Activated CD4-positive, CD25-positive, alpha-beta regulatory T cell treated with anti-CD3 and anti-CD28 coated beads, Interleukin-2, amount 50 U/mL, for 24 hours (primary cell): Measurements from ENCODE around the gene ARAP1.

ENCODE experiments used
- ATAC-seq, 2 donors: fragments of 150-1000 bp; cut with Tn5 transposase; one replicate each; pipeline ENCODE4 v1.10.0; 2021; ENCODE audit warnings: mild to moderate bottlenecking in 1 of 2, moderate library complexity in 1 of 2

Gene ARAP1

GRCh38 chr11:72741849-72742512 lies 10.2 kb downstream of the ARAP1 start:
- ATAC-seq: no peak

GRCh38 chr11:72741429-72741833 lies 10.8 kb downstream of the ARAP1 start:
- no peak for ATAC-seq

DNA sequence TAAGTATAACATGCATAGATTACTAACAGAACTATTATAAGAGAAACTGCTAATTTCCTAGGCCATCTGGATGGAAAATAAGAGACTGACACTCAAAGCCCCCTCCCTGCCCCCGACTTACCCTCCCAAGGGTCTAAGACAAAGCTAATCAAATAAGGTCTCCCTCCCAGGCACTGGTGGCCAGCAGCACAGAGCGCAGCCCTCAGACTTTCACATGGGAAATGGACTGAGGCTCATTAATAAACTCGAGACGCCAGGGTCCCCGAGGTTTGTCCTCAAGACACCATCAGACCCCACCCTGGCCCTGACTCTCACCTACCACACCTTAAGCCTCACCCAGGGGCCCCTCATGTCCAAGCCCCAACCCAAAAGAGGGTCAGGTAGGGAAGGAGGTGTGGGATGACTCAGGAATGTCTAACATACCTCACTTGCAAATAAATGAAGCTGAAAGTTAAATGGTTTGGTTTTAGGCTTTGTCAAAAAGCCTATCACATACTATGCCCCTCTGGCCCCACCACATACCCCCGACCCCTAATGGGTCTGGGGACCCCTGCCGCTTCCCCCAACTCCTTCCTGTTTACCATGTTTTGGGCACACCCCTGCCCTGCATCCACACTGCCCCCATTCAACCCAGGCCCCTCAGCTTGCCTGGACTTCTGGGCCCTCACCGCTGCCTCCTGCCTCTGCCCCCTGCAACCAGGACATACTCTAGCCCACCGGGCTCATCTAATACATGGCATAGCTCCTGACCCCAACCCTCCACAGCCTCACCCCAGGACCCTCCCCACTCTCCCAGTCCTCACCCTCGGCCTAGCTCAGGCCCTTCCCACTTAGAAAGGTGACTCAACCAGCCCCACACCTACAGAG lies 11.4 kb downstream of the ARAP1 start:
- no peak for ATAC-seq

DNA sequence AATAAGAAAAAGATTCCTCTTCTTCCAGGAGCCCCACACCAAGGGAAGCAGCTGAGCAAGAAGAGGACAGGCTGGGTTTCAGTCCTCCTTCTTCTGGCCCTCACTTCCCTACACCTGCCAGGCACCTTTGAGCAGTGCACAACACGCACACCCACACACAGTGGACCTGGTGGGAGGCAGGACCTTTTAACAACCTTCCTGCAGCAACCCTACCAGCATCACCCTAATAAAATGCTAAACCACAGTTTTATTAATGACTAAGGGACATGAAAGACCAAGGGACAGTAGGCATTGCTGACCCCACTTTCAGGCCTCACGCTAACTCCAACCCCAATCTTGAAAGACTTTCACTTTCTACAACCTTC lies 12.2 kb downstream of the ARAP1 start:
- ATAC-seq: no peak

DNA sequence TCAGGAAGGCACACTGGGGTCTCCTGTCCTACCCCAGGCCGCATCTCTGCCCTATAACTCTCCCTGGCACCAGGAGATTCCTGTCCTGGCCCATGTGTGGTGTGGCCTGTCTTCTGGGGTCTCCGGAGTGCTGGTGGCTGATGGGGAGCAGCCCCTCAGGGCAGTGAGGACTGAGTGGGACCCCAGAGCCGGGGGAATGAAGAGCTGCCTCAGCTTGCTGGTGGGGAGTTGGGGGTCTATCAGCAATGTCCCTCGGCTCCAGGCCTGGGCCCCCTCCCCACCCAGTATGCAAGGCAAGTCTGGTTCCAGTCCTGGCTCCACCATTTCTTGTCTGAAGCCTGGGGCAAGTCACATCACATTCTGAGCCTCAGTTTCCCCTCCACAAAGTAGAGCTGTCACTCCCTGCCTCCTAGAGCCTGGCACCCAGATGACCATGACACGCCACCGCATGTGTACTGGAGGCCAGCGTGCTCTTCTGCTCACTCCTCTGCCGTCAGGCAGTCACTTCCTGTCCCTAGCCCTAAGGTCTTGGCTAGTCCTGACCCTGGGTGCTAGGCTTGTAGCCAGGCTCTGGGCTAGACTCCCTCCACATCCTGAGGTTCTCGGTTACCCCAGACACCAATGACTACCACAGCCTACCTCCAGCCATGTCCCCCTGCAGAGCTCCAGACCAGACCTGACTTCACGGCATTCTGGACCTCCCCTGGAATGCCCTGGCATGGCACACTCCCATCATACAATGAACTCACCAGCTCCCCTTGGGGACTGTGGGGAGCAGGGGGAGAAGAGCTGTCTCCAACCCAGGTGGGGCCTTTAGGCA lies 12.8 kb downstream of the ARAP1 start:
- ATAC-seq: no peak

- no peak for ATAC-seq
Observed at GRCh38 chr11:72738199-72739141, 13.7 kb downstream of the ARAP1 start.

DNA sequence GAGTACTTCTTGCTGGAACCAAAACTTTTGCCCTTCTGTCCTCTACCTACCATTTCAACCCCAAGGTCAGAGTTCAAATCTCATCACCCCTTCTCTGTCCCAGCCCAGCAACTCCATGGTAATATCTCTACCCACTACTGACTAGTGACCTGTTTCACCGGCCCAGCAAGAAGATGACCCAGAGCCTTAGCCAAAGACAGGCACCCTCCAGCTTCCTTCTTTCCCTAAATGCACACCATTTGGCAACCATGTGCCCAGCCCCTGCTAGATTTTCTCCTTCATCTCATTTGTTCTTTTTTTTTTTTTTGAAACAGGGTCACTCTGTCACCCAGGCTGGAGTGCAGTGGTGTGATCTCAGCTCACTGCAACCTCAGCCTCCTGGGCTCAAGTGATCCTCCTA lies 14.9 kb downstream of the ARAP1 start:
- no peak for ATAC-seq

DNA sequence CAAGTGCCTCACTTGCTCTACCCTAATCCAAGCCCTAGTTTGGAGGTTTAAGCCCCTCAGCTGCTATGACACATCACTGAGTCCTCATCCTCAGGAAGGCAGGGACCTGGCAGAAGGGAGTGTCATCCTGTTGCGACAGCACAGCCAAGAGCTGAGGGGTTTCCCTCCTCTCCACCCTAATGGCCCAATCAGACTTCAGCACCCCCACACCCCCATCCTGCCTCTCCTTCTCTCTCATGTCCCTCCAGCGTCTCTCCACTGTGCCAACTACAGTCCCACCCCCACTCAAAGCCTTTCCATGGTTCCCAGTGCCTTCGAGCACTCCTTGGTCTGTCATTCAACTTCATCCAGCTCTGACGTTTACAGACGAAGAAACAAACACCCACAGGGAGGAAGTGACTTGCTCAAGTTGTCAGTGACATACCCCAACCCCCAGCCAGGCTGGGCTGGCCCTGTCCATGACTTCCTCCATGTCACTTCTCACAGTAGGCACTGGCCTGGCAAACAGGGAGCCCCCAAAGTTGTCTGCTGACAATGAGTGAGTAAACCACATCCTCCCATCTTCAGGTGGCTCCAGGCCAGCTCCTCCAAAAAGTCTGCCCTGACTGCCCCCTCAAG lies 15.6 kb downstream of the ARAP1 start:
- ATAC-seq: peak; percentile 82 to 86

DNA sequence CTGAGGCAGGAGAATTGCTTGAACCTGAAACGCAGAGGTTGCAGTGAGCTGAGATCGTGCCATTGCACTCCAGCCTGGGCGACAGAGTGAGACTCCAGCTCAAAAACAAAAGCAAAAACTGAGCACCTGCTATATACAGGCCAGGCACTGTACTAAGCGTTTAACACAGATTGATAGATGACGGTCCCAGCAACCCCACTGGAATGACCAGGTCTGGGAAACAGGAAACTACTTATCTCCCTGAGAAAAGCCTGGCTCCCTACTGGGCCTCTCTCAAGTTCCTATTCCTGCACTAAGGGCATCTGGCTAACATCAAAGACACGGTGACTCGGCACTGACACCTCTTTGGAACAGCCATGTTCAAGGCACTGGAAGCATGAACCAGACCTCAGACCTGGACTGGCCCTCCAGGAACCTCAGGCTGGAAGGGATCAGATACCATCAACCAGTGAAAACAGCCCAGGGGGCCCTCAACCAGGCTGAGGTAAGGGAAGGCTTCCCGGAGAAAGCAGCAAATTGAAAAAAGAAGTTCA lies 16.6 kb downstream of the ARAP1 start:
- ATAC-seq: no peak

GRCh38 chr11:72732329-72732728 lies 19.9 kb downstream of the ARAP1 start:
- no peak for ATAC-seq

DNA sequence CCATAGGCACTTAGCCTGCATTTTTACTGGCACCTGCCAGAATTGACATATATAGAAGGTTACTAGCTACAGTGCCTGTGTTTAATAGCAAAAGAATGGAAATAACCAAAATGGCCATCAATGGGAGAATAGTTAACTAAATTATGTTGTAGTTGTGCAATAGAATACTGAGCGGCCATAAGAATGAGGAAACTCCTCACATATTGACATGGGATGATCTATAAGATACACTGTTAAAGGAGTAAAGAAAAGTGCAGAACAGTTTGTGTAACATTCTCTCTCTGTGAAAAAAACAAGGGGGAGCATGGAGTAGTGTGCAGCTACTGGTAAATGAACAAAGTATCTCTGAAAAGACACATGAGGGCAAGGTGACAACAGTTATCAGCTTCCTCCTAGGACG lies 21.5 kb downstream of the ARAP1 start:
- ATAC-seq: no peak

DNA sequence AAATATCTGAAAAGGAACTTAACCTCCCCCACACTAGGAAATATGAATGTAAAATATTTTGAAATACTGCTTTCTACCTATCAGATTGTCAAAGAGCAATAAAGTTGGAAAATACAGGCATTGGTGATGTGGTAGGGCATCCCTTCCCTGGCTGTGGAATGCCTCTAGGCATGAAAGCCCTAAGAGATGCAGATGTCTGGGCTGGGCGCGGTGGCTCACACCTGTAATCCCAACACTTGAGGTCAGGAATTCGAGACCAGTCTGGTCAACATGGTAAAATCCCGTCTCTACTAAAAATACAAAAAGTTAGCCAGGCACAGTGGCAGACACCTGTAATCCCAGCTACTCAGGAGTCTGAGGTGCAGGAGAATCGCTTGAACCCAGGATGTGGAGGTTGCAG lies 22.0 kb downstream of the ARAP1 start:
- ATAC-seq: no peak

GRCh38 chr11:72727521-72727920 lies 24.7 kb downstream of the ARAP1 start:
- no peak for ATAC-seq

DNA sequence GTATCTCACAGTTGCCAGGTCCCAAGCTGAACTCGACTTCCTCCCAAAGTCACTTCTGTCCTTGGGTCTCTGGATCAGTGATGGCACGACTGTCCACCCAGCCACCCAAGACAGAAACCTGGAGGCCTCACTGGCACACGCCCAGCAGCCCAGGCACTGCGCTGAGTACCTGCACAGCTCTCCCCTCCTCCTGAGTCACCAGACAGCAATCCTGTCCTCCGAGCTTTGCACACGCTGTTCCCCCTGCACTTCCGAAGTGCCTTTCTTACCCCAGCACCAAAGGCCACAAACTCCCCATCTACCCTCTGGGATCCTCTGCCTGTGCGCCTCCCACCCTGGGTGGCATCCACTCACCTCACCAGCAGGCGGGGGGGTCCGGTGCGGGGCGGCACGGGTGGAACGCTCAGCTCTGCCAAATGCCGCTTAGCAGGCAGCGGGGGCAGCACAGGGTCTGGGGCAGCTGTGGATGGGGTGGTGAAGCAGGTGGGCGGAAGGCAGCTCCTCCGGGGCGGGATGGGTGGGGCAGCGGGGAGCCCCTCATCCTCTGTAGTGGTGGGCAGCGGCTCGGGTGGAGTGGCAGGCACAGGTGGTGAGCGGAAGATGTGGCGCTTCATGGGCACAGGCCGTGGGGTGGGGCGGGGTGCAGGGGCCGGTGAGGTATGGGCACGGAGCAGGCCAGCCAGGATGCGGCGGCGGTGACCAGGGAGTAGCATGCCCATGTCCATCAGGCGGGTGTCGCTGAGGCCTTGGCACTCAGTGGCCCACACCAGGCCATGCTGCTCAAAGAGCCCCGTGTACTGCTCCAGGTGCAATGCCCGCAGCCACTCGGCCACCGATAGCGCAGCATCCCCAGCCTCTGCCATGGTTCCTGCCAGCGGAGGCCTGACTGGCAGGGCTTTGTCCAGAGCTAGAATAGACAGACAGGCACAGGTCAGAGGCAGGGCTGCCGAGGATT lies 25.7 kb downstream of the ARAP1 start:
- no peak for ATAC-seq

- ATAC-seq: no peak
Observed at GRCh38 chr11:72725724-72726028, 26.5 kb downstream of the ARAP1 start.

DNA sequence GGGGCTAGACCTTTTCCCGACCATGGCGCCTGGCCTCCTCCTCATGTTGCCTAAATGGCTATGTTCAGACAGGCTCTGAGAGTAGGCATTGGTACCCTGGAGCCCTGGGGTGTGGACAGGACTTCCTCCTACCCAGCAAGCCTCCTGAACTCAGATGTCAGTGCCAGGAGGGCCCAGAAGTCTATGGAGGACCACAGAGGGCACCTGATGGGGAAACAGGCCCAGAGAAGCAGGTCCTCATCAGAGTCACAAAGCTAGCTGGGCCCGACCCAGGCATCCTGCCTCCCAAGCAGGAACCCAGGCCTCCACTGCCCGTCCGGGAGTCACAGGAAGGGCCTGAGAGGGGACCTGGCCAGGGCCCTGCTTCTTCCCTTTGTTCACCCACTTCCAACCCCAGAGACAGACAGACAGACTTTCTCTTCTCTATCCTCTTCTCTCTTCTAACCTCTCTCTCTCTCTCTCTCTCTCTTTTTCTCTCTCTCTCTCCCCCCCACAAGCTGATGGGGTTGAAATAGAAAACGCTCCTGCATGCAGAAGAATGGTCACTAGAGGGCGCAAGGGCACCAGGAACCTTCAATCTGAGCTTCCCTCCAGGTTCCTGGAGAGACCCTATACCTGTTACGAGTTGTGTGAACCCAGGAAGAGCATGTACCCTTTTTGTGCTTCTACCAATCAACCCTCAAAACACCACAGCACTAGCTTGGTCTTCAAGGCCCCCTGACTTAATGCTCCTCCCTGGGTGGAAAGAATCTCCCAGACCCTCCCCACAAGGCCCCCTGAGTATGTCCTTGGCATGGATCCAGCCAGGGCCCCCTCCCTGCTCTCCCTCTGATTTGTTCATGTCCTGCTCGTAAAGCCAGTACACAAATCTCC lies 27.1 kb downstream of the ARAP1 start:
- ATAC-seq: peak; percentile 16 to 31

- no peak for ATAC-seq
Observed at GRCh38 chr11:72724021-72724551, 28.1 kb downstream of the ARAP1 start.

DNA sequence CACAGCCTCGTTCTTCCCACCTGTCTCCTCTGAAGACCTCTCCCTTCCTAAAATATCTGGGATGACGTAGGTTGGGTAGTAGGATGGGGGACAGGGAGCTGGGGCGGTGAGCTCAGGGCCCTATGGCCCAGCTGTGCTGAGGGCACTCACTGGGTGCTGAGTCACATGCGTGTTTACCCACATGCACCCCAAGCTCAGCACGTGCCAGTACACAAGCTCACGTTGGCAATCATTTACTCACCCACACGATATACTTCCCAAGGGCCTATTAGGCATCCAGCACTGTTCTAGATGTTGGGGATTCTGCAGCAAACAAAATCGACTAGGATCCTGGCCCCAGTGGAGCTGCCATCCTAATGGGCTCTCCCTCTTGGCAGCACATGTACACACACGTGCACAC lies 28.7 kb downstream of the ARAP1 start:
- no peak for ATAC-seq

- peak; percentile 87 to 90 for ATAC-seq
Observed at GRCh38 chr11:72722050-72722748, 30.0 kb downstream of the ARAP1 start.
